Measurements from ENCODE around the gene ZMIZ1.

The ZMIZ1 gene

GRCh38 chr10:79191951-79192676 is 123.3 kb downstream of the ZMIZ1 start:
- no peak for DNase-seq

GRCh38 chr10:79192677-79193003 is 123.9 kb downstream of the ZMIZ1 start:
- DNase-seq, result no peak

GRCh38 chr10:79193694-79194382 is 125.1 kb downstream of the ZMIZ1 start:
- no peak for DNase-seq

GRCh38 chr10:79195091-79195923 is 126.5 kb downstream of the ZMIZ1 start:
- peak; percentile 90 to 94 for DNase-seq

DNA sequence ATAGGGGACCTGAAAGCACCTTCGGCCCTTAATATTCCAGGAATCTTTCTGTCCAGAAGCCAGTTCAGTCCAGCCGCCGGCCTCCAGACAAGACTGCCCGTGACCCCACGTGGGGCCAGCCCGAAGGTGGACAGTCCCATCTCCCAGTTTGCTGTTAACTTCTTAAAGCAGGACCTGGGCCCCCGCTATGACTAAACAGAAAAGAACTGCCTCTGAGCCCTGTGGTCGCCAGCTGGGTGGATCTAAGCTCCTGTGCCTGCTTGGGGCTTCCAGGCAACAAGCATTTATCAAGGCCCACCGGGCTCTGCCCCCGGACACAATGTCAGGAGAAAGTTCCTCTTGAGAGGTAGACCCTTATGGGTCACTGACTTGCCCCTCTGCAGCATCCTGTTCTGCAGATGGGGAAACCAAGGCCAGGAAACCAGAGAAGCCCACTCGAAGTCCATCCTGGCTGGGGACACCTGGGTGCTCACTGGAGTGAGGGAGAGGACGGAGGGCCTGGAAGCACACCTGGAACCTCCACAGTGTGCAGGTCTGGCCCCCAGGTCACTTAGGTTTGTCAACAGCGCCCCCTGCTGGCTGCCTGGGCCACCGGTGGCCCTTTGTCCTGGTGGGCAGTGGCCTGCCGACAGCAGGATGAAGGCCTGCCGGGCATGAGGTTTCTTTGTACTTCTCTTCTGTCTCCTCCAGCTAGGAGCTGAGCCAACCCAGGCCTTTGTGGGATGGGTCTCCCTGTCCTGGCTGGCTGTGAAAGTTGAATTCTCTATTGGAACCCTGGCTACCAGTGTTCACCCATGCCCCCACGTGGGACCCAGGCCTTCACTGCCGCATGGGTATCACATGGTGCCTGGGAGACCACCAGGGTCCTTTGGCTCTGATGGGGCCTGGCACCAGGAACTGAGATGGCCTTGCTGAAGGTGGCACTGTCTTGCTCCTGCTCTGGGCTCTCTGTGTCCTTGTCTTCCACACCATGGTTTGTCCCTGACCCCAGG is 128.0 kb downstream of the ZMIZ1 start:
- DNase-seq, result peak; percentile 43 to 56

- no peak for DNase-seq
These were observed 128.8 kb downstream of the ZMIZ1 start for GRCh38 chr10:79197558-79197957.

GRCh38 chr10:79200346-79200745 is 131.6 kb downstream of the ZMIZ1 start:
- DNase-seq, result no peak

DNA sequence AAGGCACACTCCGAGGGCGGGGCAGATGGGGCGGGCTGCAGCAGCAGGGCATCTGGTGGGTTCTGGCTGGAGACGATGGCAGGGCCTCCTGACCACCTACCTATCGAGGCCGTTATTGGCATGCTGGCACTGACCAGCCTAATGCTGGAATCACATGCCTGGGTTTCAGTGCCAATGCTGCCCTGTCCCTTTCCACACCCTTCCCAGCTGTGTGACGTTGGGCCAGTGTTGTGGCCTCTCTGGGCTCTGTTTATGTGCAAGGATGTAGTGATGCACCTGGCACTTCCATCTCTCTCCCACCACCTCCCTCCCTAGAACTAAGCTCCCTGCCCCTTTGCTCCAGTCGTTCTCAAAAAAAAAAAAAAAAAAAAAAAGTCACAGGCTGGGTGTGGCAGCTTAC is 132.9 kb downstream of the ZMIZ1 start:
- no peak for DNase-seq

- peak; percentile 85 to 87 for DNase-seq
These were observed 133.6 kb downstream of the ZMIZ1 start for GRCh38 chr10:79202188-79203013.

DNA sequence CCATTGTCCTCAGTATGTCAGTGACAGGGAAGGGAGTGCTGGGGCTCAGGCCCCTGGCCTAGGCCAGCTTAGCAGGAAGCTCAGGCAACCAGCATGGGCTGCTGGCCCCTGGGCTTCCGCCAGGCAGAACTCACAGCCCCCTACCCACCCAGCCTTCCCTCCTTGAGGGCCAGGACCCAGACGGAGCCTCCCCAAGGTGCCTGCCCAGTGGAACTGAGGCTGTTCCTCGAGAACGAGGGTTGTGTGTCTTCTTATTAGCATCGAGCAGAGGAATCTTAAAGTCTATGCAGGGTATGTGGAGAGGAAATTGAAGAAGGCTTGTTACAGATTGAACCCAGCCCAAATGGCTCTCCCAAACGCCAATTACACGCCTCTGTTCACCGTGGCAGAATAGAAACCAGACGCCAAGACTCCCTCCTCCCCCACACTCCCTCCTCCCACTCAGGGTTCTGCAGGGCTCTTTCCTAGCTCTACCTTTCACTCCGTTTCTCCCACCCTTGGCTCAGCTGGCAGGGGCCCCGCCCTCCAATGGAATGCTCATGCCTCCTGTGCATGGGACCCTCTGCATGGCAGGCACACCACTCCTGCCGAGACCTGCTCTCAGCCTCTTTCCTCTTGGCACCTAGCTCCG is 134.4 kb downstream of the ZMIZ1 start:
- no peak for DNase-seq

DNA sequence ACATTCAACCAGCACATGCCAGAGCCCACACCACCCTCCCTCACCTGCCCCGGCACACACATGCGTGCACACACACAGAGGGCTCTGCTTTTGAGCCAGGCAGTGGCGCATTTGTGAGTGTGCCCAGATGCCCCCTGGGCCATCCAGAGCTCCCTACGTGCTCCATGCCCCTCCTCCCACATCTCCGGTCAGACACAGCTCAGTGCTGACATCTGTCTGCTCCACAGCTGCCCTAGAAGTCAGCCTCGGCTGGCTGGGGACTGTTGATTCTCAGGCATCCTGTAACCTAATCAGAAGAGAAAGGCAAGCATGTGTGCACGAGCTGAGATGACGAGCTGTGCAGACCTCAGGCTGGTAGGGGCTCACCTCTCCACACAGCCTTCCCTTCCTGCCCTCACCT is 135.1 kb downstream of the ZMIZ1 start:
- DNase-seq, result no peak

DNA sequence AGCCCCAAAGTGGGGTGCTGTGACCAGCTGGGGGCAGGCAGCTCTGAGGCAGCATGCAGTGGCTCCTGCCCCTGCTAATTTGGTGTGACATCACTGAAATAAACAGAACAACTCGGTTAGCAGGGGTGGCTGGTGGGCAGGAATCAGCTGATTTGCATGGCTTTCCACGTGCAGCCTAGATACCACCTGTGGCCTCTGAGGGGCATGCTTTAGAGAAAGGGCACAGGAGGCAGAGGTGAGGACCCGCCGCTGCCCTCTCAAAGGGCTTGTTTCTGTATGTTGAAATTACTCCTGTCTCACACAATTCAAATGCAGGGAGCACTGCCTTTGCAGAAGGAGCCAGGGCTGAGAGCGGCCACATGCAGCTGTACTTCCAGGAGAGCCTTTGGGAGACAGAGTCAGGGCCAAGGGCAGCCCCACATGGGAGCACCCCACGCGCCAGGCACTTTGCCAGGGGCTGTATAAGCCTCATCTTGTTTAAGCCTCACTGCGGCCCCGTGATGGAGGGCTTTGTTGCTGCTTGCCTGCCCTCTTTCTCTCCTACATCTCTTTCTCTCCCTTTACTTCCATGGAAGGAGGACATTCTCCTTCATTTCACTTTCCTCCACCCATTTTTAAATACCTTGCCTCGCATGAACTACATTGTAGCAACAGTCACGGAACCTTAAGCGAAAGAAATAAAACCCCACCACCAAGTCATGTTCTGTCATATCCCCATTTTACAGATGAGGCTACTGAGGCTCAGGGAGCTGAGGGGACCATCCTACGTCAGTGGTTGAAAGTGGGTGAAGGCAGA is 137.7 kb downstream of the ZMIZ1 start:
- DNase-seq, result no peak

GRCh38 chr10:79207096-79207357 is 138.3 kb downstream of the ZMIZ1 start:
- DNase-seq, result no peak

GRCh38 chr10:79207726-79208125 is 139.0 kb downstream of the ZMIZ1 start:
- no peak for DNase-seq

GRCh38 chr10:79208251-79208983 is 139.7 kb downstream of the ZMIZ1 start:
- DNase-seq, result no peak

- DNase-seq, result no peak
These were observed 140.6 kb downstream of the ZMIZ1 start for GRCh38 chr10:79209340-79209739.

DNA sequence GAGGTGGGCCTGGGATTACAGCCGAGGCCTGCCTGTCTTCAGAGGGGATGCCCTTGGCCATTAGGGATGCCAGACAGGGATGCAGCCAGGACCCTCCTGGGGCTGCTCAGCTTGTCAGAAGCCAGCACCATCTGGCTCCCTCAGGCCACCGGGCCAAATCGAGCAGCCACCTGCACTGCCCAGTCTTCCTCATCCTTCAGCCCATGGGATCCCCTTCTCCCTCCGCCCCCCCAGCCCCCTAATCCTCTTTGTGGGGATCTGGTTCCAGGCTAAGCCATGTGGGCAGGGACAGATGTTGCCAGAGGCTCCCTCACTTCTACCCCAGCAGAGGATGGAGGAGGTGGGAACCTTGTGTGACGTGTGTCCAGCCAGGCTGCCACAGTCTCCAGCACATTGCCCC is 141.1 kb downstream of the ZMIZ1 start:
- DNase-seq, result no peak

DNA sequence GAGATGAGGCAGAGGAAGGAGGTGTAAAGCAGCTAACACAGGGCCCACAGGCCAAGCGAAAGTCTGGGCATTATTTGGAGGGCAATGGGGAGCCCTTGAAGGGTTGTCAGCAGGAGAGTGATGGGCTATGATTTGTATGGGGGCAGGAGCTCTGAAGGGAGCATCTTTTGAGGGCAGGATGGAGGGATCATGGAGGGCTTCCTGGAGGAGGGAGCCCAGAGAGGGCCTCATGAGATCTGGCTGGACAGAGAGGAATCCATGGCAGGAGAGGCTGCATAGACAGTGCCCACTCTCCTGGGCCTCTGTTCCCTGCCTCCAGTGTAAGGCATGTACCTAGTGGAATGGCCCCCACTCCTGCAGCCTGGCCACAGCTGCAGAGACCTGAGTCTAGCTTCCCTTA is 141.9 kb downstream of the ZMIZ1 start:
- no peak for DNase-seq

GRCh38 chr10:79211616-79212015 is 142.8 kb downstream of the ZMIZ1 start:
- DNase-seq, result no peak

GRCh38 chr10:79215531-79215930 is 146.8 kb downstream of the ZMIZ1 start:
- no peak for DNase-seq

All from Kasumi-1 (cell line).